Neutrophil (primary cell): ENCODE measurements around the gene NCKIPSD.

Source experiments
- H3K27ac ChIP-seq: fragments of 200-600 bp; sonication (generic); 2 replicates; pipeline ENCODE4 v1.5.1; 2016; ENCODE audit warnings: mild to moderate bottlenecking, moderate library complexity
- H3K27me3 ChIP-seq: fragments of 200-600 bp; sonication (generic); 2 replicates; pipeline ENCODE4 v1.6.0; 2016; ENCODE audit warnings: mild to moderate bottlenecking
- H3K36me3 ChIP-seq: fragments of 200-600 bp; sonication (generic); 2 replicates; pipeline ENCODE4 v1.5.1; 2017
- H3K4me1 ChIP-seq, 2 experiments: fragments of 200-600 bp in 1 of 2; sonication (generic) in 1 of 2; 1 replicate in 1 of 2; 2 replicates in 1 of 2; pipeline versions ENCODE4 v1.5.1 to v1.6.1; 2013 to 2016; ENCODE audit warnings: low read depth in 1 of 2, low read length in 1 of 2, mild to moderate bottlenecking in 1 of 2, moderate library complexity in 1 of 2; ENCODE audit not compliant: control insufficient read depth in 1 of 2, insufficient read depth in 1 of 2
- H3K4me3 ChIP-seq, 2 experiments: fragments of 200-600 bp in 1 of 2; sonication (generic) in 1 of 2; 1 replicate in 1 of 2; 2 replicates in 1 of 2; pipeline ENCODE4 v1.5.1; 2013 to 2016; ENCODE audit warnings: low read depth in 1 of 2, low read length in 1 of 2, mild to moderate bottlenecking in 1 of 2, moderate library complexity in 1 of 2
- H3K9me3 ChIP-seq: fragments of 200-600 bp; sonication (generic); 2 replicates; pipeline ENCODE4 v1.5.1; 2016
- CTCF ChIP-seq: fragments of 200-600 bp; sonication (generic); IDR thresholded peaks from 2 replicates; pipeline ENCODE4 v1.5.1; 2016; ENCODE audit warnings: antibody characterized with exemption

NCKIPSD gene

GRCh38 chr3:48679411-48680391 is 6.0 kb downstream of the NCKIPSD start:
- TF ChIP-seq CTCF = no peak
- Histone ChIP-seq H3K27ac (no peak overlapping the region), H3K36me3 (peaks cover 47% of the 10 kb centered on the region), H3K27me3 (no peaks in the 10 kb centered on the region), H3K9me3 (no peaks in the 10 kb centered on the region), H3K4me3 (no peak overlapping the region), H3K4me1 (peaks cover 2 to 5% of the 10 kb centered on the region in 2 experiments)

- H3K36me3 ChIP-seq = peaks cover 53% of the 10 kb centered on the region
- no peak overlapping the region for H3K4me3 ChIP-seq
- no peak overlapping the region for H3K27ac ChIP-seq
- H3K27me3 ChIP-seq = no peaks in the 10 kb centered on the region
- no peaks in the 10 kb centered on the region for H3K9me3 ChIP-seq
- no peaks in the 10 kb centered on the region for H3K4me1 ChIP-seq
- no peak for TF ChIP-seq CTCF
Observed at GRCh38 chr3:48678566-48679380, 6.9 kb downstream of the NCKIPSD start.

GRCh38 chr3:48678056-48678455 is 7.7 kb downstream of the NCKIPSD start:
- no peak overlapping the region for H3K27ac ChIP-seq
- no peaks in the 10 kb centered on the region for H3K27me3 ChIP-seq
- H3K4me1 ChIP-seq = no peaks in the 10 kb centered on the region
- H3K36me3 ChIP-seq = peaks cover 53% of the 10 kb centered on the region
- H3K4me3 ChIP-seq = no peak overlapping the region
- TF ChIP-seq CTCF = no peak
- H3K9me3 ChIP-seq = no peaks in the 10 kb centered on the region

- Histone ChIP-seq H3K9me3 (no peaks in the 10 kb centered on the region), H3K4me1 (no peaks in the 10 kb centered on the region), H3K4me3 (no peak overlapping the region), H3K27ac (no peak overlapping the region), H3K36me3 (peaks cover 32% of the 10 kb centered on the region), H3K27me3 (no peaks in the 10 kb centered on the region)
- TF ChIP-seq CTCF = no peak
Observed at GRCh38 chr3:48674505-48674904, 11.2 kb downstream of the NCKIPSD start.

GRCh38 chr3:48672522-48672921 is 13.2 kb downstream of the NCKIPSD start:
- Histone ChIP-seq H3K27me3 (no peaks in the 10 kb centered on the region), H3K4me1 (no peaks in the 10 kb centered on the region), H3K4me3 (no peak overlapping the region), H3K9me3 (no peaks in the 10 kb centered on the region), H3K36me3 (peaks cover 15% of the 10 kb centered on the region), H3K27ac (no peak overlapping the region)
- no peak for TF ChIP-seq CTCF
